Activated CD4-positive, alpha-beta T cell treated with anti-CD3 and anti-CD28 coated beads for 4 hours (primary cell): ENCODE data around the gene PEAK3.

Experiments
- DNase-seq, 2 donors: peaks; one replicate each; pipeline ENCODE4 v3.0.0-alpha.2; 2020

The PEAK3 gene

DNA sequence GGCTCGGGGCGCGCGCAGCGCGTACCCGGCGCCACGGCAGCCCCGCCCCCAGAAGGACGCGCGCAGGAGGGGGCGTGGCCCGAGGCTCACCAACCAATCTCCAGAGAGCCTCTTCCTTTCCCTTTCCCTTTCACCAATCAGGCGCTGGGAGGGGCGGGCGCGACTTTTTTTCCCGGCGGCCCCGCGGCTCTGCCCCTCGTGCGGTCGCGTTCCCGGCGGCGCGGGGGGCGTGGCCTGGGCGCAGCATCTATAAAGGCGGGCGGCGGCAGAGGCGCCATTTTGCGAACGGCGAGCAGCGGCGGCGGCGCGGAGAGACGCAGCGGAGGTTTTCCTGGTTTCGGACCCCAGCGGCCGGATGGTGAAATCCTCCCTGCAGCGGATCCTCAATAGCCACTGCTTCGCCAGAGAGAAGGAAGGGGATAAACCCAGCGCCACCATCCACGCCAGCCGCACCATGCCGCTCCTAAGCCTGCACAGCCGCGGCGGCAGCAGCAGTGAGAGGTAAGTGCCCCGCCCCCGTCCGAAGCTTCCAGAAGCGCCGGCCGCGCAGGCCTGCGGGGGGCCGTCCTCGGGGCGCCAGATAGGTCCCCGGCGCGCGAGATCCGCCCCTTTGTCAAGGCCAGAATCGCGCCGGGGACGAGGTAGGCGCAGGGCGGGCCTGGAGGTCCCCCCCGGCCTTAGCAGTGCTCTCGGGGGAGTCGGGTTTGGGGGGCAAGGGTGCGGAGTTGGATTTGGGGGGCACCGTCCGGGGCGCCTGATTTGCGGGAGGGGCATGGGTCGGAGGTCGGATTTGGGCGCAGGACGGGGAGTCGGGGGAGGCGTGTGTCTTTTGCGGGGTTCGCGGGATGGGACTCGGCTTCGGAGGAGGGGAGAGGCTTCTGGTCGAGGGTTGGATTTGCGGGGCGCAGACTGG lies 12.5 kb downstream of the PEAK3 start:
- peak; percentile 97 to 98 for DNase-seq

DNA sequence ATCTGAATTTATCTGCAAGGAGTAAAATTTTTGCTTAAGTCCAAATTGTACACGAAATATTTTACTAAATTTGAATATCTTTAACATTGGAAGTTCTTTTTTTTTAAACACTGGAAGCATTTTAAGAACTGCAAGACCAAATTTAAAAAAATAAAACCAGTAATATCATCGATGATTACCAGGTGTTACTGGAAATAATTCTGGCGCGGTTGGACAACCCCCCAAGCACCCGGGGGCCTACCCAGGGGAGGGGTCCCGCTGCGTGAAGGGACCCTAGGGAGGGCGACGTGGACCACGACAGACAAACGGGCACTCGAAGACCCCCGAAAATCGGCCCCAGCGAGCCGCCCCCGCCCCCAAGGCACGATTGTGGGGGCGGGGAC lies 13.1 kb downstream of the PEAK3 start:
- no peak for DNase-seq

DNA sequence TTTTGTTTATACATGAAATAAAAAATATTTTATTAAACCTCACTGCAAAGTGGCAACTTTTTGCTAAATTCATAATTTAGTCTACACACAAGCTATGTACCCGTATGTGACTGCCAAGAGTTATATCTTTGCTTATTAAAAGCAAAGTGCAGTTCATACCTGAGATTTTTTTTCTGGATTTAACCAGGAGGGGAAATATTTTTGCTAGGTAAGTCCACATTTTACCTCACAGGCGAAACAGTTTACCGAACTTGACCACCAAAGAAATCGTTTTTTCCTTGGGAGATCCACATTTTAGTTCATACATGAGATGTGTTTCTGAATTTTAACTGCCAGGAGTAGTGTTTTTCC lies 13.5 kb downstream of the PEAK3 start:
- no peak for DNase-seq

DNA sequence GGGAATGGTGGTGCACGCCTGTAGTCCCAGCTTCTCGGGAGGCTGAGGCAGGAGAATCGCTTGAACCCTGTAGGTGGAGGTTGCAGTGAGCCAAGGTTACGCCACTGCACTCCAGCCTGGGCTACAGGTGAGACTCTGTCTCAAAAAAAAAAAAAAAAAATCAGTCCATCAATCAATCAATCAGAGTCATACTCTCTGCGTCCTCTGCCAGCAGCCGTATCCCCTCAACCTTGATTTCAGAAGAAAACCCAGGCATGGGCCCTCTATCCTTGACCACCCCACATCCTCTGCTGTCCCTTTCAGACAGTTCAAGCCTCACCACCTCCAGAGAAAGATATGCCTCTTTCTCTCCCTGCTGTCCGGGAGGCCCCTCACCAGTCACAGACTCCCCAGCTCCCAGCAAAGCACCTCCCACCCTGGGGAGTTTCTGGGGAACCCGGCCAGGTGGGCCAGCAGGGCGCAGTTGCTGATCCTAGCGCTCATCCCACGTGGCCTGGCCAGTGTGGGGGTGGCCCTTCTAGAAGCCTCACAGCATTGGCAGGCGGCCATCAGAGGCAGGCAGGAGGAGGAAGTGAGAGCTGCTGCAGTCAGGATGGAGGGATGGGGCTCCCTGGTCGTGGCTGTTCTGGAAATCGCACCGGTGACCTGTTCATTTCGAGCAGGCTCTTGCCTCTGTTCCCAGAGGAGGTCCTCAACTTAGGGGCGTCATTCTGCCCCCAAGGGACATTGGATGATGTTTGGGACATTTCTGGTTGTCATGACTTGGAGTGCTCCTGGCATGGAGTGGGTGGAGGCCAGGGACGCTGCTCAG lies 15.6 kb downstream of the PEAK3 start:
- DNase-seq: no peak

DNA sequence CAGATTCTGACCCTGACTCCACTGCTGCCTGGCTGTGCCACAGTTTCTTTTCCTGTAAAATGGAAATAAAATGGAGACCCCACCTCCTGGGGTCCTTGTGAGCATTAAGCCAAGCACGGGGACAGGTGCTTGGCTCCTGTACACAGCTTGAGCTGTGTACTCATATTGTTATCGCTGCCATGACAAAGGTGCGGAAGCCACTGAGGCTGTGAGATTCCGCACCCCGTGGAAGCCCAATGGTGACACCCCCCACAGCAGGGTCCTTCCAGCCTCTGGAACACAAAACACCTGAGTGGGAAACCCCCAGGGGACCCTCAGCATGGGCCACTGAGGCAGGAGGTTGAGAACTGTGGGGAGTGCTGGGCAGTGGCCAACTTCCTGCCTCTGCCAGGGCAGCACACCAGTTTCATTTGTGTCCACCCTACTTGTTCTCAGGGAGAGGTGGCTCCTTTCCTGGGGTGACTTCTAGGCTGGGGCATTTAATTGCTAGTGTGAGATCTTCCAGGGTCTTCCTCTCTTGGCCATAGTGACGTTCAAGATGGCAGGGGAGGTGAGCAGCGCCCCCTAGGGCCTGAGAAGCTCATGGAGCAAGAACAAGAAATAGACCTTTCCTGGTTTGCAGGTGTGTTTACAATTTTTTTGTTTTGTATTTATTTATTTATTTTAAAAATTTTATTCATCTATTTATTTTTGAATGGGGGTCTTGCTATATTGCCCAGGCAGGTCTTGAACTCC lies 20.4 kb downstream of the PEAK3 start:
- peak; percentile 47 to 54 for DNase-seq

DNA sequence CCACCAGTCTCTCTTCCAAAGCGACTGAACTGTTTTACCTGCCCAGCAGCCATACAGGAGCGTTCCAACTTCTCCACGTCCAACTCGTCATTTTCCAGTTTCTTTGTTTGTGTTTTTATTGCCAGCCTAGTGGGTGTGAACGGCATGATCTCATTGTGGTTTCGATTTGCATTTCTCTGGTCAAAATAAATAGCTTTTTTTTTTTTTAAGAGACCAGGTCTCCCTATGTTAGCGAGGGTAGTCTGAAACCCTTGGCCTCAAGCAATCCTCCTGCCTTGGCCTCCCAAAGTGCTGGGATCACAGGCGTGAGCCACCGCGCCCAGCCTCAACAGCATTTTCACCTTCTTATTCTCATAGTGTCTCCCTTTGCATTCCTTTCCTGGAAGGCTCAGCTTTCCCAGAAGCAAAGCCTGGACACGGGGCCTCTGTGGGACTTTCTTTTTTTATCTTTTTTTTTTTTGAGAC lies 21.6 kb downstream of the PEAK3 start:
- no peak for DNase-seq

DNA sequence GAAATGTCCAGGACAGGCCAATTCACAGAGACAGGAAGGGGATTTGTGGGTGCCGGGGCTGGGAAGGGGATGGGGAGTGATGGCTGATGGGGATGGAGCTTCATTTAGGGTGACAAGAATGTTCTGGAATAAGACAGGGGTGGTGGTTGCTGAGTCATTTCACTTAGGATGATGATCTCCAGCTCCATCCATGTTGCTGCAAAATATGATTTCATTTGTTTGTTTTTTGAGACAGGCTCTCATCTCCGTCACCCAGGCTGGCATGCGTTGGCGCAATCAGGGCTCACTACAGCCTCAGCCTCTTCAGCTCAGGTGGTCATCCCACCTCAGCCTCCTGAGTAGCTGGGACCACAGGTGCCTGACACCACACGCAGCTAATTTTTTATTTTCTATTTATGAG lies 22.6 kb downstream of the PEAK3 start:
- DNase-seq: no peak

DNA sequence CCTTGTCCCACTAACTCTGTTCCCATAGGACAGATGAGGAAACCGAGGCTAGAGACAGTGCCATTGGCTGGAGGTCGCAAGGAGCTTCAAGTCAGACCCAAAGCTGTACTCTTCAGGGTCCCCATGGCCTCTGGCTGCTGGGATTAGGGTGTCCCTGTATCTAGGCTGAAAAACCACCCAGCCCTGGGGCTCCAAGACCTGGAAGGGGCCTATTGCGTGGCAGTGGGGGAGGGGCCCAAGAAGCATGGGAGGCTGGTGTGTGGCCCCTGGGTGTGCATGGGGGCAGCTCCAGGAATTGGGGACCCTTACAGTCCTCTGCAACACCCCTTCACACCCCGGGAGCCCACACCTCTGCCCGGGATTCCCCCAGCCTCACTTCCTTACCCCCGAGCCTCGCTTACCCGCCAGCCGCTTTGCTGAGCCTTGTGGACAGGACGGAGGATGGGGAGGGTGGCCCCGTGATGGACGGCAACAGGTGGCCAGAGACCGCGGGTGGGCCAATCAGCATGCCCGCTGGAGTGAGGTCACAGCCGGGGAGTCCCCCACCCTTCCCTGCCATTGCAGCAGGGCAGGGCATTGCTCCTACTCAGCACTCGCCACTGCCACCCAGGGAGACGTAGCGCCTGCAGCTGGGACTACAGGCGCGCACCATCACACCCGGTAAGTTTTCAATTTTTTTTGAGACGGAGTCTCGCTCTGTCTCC lies 25.8 kb downstream of the PEAK3 start, which contains the start of gene JSRP1:
Gene JSRP1 (minus strand): TSS at position 436 of the 704 bp plus-strand sequence. CDS start 1,103 bp downstream, outside the sequence.
- DNase-seq: no peak

DNA sequence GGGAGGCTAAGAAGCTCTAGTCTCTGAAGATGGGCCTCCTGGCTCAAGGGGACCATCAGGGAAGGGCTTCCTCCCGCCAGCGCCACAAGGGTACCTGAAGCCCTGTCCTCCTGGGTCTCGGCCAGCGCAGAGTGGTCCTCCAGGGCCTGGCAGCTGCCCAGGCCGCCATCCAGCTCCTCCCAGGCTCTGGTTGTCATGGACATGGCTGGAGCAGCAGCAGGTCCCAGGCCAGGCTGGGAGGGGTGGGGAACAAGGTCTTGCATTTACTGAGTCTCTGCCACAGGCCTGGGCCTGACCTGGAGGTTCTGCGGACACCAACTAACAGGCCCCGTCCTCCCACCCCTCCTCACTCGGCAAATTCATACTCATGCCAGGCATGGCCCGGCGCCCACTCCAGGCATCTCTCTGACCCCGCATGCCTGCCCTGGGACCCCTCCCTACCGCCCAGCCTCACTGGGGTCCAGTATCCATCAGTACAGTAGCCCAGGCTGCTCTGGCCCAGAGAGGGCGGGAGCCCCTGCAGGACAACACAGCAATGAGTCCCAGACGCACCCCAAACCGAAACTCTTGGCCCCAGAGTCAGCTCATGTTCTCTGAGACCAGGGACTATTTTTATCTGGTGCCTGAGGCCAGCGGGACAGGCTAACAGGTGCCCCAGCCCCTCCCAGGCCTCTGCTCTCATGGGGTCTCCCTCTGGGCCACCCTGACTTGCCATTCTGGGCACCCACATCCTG lies 26.7 kb downstream of the PEAK3 start:
- DNase-seq: no peak

DNA sequence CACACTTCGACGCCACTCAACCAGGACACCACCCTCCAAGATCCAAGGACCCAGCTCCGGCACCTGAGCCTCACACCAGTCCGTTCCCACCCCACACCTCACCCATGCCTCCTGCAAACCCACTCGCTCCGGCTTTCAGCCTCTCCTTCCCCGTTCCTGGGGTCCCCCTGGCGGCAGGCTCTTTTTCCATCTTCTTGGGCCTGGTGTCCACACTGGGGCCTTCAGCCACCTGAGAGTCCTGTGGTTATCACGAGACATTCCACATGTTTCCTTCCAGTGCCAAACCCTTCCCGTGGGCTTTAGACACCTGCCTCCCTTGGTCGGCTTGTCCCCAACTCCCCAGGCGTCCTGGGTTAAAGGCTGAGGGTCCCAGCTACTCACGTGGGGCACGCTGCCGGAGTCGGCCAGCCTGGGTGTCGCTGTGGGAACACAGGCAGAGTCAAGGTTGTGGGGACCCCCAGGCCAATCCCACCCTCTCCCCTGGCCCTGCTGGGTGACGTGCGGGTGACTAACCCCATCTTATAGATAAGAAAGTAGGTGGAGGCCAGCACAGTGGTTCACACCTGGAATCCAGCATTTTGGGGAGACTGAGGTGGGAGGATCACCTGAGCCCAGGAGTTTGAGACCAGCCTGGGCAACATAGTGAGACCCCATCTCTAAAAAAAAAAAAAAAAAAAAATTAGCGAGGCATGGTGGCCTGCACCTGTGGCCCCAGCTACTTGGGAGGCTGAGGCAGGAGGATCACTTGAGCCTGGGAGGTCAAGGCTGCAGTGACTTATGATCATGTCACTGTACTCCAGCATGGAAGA lies 27.7 kb downstream of the PEAK3 start:
- no peak for DNase-seq

DNA sequence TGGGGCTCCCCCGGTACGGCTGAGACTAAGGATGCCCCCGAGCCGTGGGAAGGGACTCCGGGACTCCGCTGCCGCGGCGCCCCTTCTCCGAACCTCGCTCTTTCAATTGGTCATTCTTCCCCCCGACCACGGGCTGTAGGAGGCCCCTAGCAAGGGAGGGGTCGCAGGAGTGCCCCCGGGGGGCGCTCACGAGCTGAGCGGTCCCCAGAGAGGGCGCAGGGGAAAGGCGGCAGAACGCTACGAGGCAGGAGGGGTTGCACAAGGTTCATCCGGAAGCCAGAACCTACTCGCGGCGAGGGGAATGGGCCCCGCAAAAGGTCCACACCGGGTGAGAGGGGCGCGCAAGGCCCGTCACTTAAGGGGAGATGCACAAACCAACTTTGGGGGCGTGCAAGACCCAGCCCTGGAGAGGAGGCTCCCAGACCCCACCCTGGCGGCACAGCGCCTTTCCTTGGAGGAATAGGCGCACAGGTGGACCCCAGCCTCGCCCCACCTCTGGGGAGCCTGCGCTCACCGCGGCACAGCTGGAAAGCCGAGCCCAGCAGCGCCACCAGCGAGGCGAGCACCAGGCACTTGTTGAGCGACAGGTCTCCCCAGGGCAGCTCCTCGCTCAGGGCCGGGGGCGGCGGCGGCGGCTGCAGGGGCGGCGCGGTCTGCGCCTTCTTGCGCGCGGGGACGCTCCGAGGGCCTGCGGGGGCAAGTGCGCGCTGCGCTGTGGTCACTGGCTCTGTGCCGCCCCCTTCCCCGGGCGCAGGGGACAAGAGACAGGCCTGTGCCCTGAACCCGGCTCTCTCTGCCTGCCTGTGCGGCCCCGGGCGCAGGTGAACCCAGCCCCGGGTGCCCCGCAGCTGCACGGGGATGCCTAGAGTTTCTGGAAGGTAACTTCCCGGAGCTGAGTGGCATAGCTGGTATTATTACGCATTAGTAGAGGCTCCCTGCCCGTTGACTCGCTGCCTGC lies 28.6 kb downstream of the PEAK3 start:
- peak; percentile 51 to 58 for DNase-seq

DNA sequence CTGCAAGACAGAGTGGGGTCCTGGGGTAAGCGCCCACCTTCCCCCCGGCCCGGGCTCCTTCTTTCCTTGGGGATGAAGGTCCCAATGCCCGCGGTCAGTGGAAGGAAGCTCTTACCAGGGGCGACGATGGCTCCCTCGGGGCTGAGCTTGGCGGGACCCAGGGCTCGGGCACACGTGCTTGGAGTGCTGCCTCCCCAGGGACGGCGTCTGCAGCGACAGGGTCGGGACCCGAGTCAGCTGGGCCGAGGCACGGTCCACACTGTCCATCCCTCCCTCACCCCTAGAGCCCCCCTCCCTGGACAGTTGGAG lies 29.2 kb downstream of the PEAK3 start:
- no peak for DNase-seq

DNA sequence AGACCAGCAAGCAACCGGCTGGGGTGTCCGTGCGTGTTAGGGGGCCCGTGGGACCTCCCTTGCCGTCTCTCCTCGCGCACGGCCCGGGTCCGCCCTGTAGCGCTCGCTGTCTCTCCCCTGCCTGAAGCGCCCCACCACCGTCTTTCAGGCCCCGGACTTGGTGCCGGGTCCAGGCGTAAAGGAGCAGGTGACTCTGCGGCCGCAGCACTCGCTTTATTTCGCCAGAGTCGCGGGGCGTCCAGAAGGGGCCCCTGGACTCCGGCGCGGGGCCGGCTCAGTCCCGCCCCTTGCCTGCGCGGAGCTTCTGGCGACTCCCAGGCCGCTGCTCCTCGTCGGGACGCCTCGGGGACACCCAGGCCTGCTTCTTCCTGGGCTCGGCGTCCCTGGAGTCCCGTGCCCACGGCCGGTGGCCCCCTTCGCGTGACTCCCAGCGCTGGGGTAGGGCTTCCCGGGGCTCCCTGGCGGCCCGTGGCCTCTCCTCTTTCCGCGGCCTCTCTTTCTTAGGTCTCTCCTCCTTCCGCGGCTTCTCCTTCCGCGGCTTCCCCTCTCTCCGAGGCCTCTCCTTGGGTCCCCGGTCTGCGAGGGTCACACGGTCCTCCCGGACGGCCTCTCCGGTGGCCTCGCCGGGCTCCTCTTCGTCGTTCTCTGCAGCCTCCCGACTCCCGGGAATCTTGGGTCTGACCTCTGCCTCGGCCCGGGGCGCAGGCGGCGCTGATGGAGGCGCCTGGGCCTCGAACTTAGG lies 29.7 kb downstream of the PEAK3 start:
- no peak for DNase-seq

DNA sequence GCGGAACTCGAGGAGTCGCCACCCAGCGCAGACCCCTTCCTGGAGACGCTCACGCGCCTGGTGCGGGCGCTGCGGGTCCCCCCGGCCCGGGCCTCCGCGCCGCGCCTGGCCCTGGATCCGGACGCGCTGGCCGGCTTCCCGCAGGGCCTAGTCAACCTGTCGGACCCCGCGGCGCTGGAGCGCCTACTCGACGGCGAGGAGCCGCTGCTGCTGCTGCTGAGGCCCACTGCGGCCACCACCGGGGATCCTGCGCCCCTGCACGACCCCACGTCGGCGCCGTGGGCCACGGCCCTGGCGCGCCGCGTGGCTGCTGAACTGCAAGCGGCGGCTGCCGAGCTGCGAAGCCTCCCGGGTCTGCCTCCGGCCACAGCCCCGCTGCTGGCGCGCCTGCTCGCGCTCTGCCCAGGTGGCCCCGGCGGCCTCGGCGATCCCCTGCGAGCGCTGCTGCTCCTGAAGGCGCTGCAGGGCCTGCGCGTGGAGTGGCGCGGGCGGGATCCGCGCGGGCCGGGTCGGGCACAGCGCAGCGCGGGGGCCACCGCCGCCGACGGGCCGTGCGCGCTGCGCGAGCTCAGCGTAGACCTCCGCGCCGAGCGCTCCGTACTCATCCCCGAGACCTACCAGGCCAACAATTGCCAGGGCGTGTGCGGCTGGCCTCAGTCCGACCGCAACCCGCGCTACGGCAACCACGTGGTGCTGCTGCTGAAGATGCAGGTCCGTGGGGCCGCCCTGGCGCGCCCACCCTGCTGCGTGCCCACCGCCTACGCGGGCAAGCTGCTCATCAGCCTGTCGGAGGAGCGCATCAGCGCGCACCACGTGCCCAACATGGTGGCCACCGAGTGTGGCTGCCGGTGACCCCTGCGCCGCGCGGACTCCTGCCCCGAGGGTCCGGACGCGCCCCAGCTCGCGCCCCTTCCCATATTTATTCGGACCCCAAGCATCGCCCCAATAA lies 30.6 kb downstream of the PEAK3 start:
- no peak for DNase-seq

DNA sequence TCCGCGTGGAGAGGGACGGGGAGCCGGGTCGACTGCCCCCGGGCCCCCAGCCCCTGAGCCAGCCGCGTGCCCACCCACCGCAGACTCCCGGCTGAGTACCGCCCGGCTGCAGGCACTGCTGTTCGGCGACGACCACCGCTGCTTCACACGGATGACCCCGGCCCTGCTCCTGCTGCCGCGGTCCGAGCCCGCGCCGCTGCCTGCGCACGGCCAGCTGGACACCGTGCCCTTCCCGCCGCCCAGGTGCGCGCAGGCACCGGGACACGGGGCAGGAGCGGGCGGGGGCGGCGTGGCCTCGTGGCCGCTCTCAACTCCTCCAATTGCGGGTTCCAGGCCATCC lies 31.2 kb downstream of the PEAK3 start:
- no peak for DNase-seq

DNA sequence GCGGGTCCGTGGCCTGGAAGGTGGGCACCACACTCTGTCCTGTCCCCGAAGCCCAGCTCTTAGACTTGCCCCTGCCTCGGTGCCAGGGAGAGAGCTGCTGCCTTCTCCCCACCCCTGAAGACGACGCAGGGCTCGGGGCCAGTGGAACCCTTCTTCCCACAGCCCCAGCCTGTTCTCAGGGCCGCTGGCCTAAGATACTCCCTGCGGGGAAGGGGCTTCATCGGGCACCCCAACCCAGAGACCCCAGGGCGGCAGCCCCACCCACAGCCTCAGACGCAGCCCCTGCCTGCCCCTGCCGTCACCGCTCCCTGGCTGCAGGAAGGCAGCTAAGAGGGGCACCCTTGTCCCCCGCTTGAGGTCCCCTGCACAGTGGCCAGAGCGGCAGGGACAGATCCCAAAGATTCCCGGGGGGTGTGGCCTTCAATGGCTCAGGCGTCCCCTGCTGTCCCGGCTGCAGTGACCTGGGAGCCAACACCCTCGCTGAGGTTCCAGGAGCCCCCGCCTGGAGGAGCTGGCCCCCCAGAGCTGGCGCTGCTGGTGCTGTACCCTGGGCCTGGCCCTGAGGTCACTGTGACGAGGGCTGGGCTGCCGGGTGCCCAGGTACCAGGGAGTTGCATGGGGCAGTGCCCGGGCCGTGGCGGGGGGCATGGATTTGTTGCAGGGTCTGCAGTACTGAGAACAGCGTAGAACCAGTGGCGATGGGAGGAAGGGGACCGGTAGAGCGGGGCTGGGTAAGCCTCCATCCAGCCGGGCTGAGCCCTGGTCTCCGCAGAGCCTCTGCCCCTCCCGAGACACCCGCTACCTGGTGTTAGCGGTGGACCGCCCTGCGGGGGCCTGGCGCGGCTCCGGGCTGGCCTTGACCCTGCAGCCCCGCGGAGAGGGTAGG lies 31.9 kb downstream of the PEAK3 start:
- DNase-seq: no peak
